AG10803 (cell line): ENCODE measurements around the gene ATP2B2.

Source experiments
- DNase-seq: peaks from one replicate; pipeline ENCODE4 v3.0.0; 2010; ENCODE audit warnings: low read depth
- H3K4me3 ChIP-seq: 2 replicates; pipeline ENCODE4 v1.5.1; 2011; ENCODE audit warnings: mild to moderate bottlenecking, low read length, control low read depth
- CTCF ChIP-seq: conservative IDR thresholded peaks from 2 replicates; pipeline ENCODE4 v1.5.1; 2011; ENCODE audit warnings: mild to moderate bottlenecking, low read length, control low read depth, inconsistent platforms

ATP2B2 gene

GRCh38 chr3:10335190-10335738 lies 170.1 kb downstream of the ATP2B2 start:
- no peak for TF ChIP-seq CTCF
- no peak overlapping the region for H3K4me3 ChIP-seq
- no peak for DNase-seq

- peak; percentile 62 for DNase-seq
- H3K4me3 ChIP-seq = no peak overlapping the region
- TF ChIP-seq CTCF = peak; percentile 32; the same call in 1 of the 2 replicates
Measured at GRCh38 chr3:10334459-10334858, 170.9 kb downstream of the ATP2B2 start.

- no peak overlapping the region for H3K4me3 ChIP-seq
- DNase-seq = no peak
- no peak for TF ChIP-seq CTCF
Measured at GRCh38 chr3:10334042-10334441, 171.3 kb downstream of the ATP2B2 start.

GRCh38 chr3:10333349-10333650 lies 172.1 kb downstream of the ATP2B2 start:
- no peak for TF ChIP-seq CTCF
- no peak overlapping the region for H3K4me3 ChIP-seq
- DNase-seq = no peak

GRCh38 chr3:10332481-10333348 lies 172.7 kb downstream of the ATP2B2 start:
- no peak overlapping the region for H3K4me3 ChIP-seq
- no peak for DNase-seq
- TF ChIP-seq CTCF = no peak

- no peak for DNase-seq
- TF ChIP-seq CTCF = no peak
- H3K4me3 ChIP-seq = no peak overlapping the region
Measured at GRCh38 chr3:10331320-10331719, 174.1 kb downstream of the ATP2B2 start.

- DNase-seq = no peak
- TF ChIP-seq CTCF = no peak
Measured at GRCh38 chr3:10330319-10330718, 175.1 kb downstream of the ATP2B2 start.

More at GRCh38 chr3:10330319-10330718, 175.1 kb downstream of the ATP2B2 start:
- H3K4me3 ChIP-seq = no peak overlapping the region
